ENCODE data around the gene RHPN2.

DNA sequence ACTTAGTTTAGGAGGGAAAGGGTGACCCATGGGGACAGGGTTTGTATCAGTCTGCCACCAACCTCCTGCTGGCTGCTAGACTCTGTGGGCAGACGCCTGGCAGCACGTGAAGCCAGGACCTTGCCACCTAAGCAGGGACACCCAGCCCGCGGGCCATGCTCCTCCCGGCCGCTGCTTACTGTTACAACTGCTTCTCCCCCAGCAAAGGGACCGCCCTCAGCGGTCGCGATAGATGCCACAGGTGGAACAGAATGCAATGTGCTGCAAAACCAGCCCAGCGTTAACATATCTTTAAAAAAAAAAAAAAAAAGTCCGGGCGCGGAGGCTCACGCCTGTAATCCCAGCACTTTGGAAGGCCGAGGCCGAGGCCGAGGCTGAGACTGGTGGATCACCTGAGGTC is 1.9 kb upstream of the RHPN2 start:
- TF ChIP-seq GATA1 (IDR thresholded peaks at IDR 0.05; ENCODE audit: low read depth, low read length) (no peak), POLR2A (IDR thresholded peaks at IDR 0.05; ENCODE audit: low read length) (no peak)
